ENCODE measurements around the gene MYO1E. TPM values are rescaled to one million over a fixed set of nuclear protein-coding genes. Genes with fewer than 3 reads are reported as not detected.

Gene MYO1E
- polyA plus RNA-seq, 1 donor from 2014 or later = 0.38 TPM

DNA sequence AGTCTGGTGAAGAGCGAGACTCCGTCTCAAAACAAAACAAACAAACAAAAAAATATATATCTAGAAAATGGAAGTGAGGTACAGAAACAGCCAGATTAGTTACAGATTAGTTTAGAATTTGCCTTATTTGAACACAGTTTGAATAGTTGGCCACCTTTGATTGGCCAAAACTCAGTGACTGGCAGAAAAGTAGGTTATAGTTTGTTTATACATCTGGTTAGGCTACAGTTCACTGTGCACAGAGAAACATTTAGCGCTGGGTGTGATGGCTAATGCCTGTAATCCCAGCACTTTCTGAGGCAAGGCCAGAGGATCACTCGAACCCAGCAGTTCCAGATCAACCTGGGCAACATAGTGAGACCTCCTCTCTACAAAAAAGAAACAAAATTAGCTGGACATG lies 114.4 kb downstream of the MYO1E start:
- Histone ChIP-seq H3K4me3 (ENCODE audit: low read length) (no peak overlapping the region), H3K27ac (ENCODE audit: low read length) (no peak overlapping the region), H3K9ac (ENCODE audit: low read length) (no peak overlapping the region), H3K27me3 (ENCODE audit: insufficient read depth, low read depth, low read length) (no peaks in the 10 kb centered on the region), H3F3A (ENCODE audit: insufficient read depth, low read length, poor library complexity, severe bottlenecking) (no peaks in the 10 kb centered on the region), H3K9me3 (ENCODE audit: low read length) (no peaks in the 10 kb centered on the region), H3K79me2 (replicated peaks; ENCODE audit: insufficient read depth, low read length) (no peaks in the 10 kb centered on the region), H3K36me3 (ENCODE audit: insufficient read depth, low read length) (no peaks in the 10 kb centered on the region), H3K4me2 (ENCODE audit: low read length) (no peak overlapping the region), H2AFZ (ENCODE audit: low read depth, low read length) (no peak overlapping the region), H3K9me2 (ENCODE audit: insufficient read depth, low read length) (no peaks in the 10 kb centered on the region), H4K20me1 (ENCODE audit: insufficient read depth) (no peaks in the 10 kb centered on the region)
- TF ChIP-seq REST (IDR thresholded peaks at IDR 0.05; ENCODE audit: borderline replicate concordance) = no peak
- TF ChIP-seq EZH2 (IDR thresholded peaks at IDR 0.05; ENCODE audit: borderline replicate concordance, insufficient read depth, low read length, poor library complexity, severe bottlenecking) = no peak
- TF ChIP-seq POLR2AphosphoS5 (IDR thresholded peaks at IDR 0.05) = no peak
- no peak for TF ChIP-seq CTCF (IDR thresholded peaks at IDR 0.05; ENCODE audit: poor library complexity, severe bottlenecking)
- TF ChIP-seq EP300 (conservative IDR thresholded peaks at IDR 0.05; ENCODE audit: poor library complexity, severe bottlenecking) = no peak
- no peak for TF ChIP-seq MXI1 (conservative IDR thresholded peaks at IDR 0.05; ENCODE audit: poor library complexity, severe bottlenecking)
- TF ChIP-seq RAD21 (conservative IDR thresholded peaks at IDR 0.05) = no peak
- no peak for TF ChIP-seq TAF1 (IDR thresholded peaks at IDR 0.05; ENCODE audit: low read depth)

GRCh38 chr15:59257140-59257539 lies 115.5 kb downstream of the MYO1E start:
- no peak overlapping the region for H2AFZ ChIP-seq (ENCODE audit: low read depth, low read length)
- no peak overlapping the region for H3K9ac ChIP-seq (ENCODE audit: low read length)
- no peaks in the 10 kb centered on the region for H3K27me3 ChIP-seq (ENCODE audit: insufficient read depth, low read depth, low read length)
- no peak for TF ChIP-seq CTCF (IDR thresholded peaks at IDR 0.05; ENCODE audit: poor library complexity, severe bottlenecking)
- no peak for TF ChIP-seq EP300 (conservative IDR thresholded peaks at IDR 0.05; ENCODE audit: poor library complexity, severe bottlenecking)
- no peak for TF ChIP-seq TAF1 (IDR thresholded peaks at IDR 0.05; ENCODE audit: low read depth)
- TF ChIP-seq SMC3 (conservative IDR thresholded peaks at IDR 0.05; ENCODE audit: poor library complexity) = no peak
- no peak for TF ChIP-seq RAD21 (conservative IDR thresholded peaks at IDR 0.05)
- TF ChIP-seq REST (IDR thresholded peaks at IDR 0.05; ENCODE audit: borderline replicate concordance) = no peak
- TF ChIP-seq EZH2 (IDR thresholded peaks at IDR 0.05; ENCODE audit: borderline replicate concordance, insufficient read depth, low read length, poor library complexity, severe bottlenecking) = no peak
- no peak for TF ChIP-seq MXI1 (conservative IDR thresholded peaks at IDR 0.05; ENCODE audit: poor library complexity, severe bottlenecking)
- no peak for TF ChIP-seq POLR2AphosphoS5 (IDR thresholded peaks at IDR 0.05)
- H3K36me3 ChIP-seq (ENCODE audit: insufficient read depth, low read length) = no peaks in the 10 kb centered on the region
- no peak overlapping the region for H3K27ac ChIP-seq (ENCODE audit: low read length)
- H3K4me3 ChIP-seq (ENCODE audit: low read length) = no peak overlapping the region
- H4K20me1 ChIP-seq (ENCODE audit: insufficient read depth) = no peaks in the 10 kb centered on the region
- H3K4me2 ChIP-seq (ENCODE audit: low read length) = no peak overlapping the region
- H3K9me3 ChIP-seq (ENCODE audit: low read length) = no peaks in the 10 kb centered on the region
- H3F3A ChIP-seq (ENCODE audit: insufficient read depth, low read length, poor library complexity, severe bottlenecking) = no peaks in the 10 kb centered on the region
- H3K79me2 ChIP-seq (replicated peaks; ENCODE audit: insufficient read depth, low read length) = no peaks in the 10 kb centered on the region
- H3K9me2 ChIP-seq (ENCODE audit: insufficient read depth, low read length) = no peaks in the 10 kb centered on the region
